Stimulated activated CD4-positive, alpha-beta T cell treated with anti-CD3 and anti-CD28 coated beads, Interleukin-4, amount 100 ng/mL, for 48 hours (primary cell): ENCODE measurements around the gene MOCOS.

Experiments
- DNase-seq, 2 donors: peaks; one replicate each; pipeline ENCODE4 v3.0.0-alpha.2; 2020; ENCODE audit warnings: low read depth in 2 of 2

The MOCOS gene

GRCh38 chr18:36177913-36178312 is 9.4 kb upstream of the MOCOS start:
- no peak for DNase-seq

DNA sequence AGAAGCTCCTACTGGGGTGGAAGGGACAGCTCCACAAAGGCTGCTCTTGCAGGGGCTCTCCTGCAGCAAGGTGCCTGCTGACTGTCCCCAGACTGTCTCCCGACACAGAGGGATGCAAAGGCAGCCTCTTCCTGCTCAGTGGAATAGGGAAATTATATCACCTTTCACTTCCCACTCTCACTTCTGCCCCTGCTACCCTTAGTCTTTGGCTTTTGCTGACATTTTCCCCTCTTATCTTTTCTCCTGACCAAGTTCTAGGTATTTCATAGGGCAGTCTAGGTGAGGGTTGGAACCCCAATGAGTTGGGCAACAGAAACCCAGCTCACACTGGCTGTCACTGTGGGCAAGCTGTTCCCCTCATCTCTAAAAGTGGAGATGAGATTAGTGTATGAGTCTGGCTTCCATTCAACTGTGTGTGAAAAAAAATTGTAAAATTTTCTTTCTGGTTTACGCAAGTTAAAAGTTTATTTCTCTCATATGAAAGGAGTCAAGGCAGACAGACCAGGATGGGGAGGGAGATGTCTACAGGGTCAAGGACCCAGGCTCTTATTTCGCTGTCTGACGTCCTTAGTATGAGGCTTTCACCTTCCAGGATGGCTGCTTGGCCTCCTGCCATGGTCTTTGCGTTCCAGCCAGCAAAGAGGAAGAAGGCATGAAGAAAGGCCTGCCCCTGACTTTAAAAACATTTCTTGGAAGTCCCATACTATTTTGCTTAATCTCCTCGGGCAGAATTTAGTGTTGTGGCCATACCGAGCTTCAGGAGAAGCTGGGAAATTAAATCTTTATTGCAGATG is 7.5 kb upstream of the MOCOS start:
- DNase-seq = no peak

DNA sequence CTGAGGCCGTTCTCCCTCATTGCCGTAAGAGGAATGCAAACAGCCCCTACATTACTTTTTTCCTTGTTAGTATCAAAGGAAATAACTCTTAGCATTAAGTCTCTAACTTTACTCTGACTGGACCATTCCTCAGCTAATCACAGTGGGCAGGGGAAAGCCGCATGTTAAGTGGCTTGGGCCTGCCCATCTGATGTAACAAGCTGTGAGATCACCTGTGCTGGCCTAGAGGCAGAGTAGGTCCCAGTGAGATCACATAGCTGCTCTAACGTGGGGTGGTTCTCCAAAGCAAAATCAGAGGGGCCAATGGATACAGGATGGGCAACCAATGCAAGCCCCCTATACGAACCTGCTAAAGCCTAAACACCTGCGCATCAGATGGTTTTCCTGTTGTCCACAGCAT is 5.9 kb upstream of the MOCOS start:
- DNase-seq = no peak

GRCh38 chr18:36181898-36182506 is 5.3 kb upstream of the MOCOS start:
- no peak for DNase-seq

DNA sequence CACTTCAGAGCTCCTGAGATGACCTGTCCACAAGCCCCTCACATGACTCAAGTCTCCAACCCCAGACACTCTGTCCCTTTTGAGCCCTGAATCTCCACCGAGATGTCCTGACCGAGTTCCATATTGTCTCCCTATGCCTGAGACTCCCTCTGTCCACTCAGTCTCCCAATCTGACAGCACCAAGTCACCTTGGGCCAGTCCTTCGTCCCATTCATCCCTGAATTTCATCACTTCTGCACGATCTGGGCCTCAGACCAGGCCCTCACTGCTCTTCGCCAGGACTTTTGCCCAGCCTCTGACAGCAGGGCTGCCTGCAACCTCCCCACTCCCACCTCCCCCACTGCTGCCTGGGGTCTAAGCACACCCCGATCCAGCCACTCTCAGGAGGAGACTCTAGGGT is 4.3 kb upstream of the MOCOS start:
- no peak for DNase-seq

- DNase-seq = no peak
These were observed 3.3 kb upstream of the MOCOS start for GRCh38 chr18:36183987-36184386.

GRCh38 chr18:36185157-36185556 is 2.1 kb upstream of the MOCOS start:
- no peak for DNase-seq

- no peak for DNase-seq
These were observed 1.3 kb upstream of the MOCOS start for GRCh38 chr18:36185901-36186460.

DNA sequence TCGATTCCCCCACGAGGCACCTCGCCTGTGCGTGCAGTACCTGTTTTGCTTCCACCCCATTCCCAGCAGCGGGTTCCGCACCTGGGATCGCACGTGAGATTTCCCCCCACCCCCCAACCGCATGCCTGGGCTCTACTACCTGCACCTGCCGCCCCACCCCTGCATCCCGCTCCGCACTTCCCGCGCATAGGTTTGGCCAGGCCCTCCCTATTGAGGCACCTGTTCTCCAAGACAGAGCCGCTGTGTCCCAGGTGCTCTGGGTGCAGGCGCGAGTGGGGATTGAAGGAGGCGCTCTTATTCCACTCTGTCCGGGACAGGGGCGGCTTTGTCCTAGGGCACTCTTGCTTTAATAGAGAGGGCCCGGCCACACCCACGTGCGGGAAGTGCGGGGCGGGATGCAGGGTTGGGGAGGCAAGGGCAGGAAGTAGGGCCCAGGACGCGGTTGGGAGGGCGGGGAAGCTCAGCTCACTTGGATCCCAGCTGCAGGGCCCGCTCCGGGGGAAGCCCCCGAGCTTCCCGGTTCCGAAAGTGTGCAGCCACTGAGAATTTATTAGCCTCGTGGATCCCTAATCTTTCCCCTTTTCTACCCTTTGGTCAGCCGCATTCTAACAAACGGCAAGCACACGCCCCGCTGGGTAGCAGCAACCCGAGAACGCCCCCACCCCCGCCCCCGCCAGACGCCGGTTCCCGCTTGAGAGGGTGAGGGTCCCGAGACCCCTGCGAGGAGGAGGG is 670 bp upstream of the MOCOS start:
- peak in 1 of 2 donors; percentile 7 for DNase-seq

GRCh38 chr18:36187826-36188721 is 777 bp downstream of the MOCOS start:
- DNase-seq = no peak

- DNase-seq = no peak
These were observed 1.6 kb downstream of the MOCOS start for GRCh38 chr18:36188916-36189315.

- no peak for DNase-seq
These were observed 2.2 kb downstream of the MOCOS start for GRCh38 chr18:36189486-36189885.

DNA sequence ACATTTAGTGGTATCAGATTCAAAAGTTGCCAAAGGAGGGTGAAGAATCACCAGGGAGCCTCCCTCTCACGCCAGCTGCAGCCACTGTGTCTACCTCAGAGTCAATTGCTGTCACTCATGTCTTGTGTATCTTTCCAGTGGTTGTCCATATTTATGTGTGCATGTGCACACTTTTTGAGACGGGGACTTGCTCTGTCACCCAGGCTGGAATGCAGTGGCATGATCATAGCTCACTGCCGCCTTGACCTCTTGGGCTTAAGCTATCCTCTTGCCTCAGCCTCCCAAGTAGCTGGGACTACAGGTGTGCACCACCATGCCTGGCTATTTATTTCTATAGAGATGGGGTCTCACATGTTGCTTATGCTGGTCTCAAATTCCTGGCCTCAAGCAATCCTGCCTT is 4.0 kb downstream of the MOCOS start:
- no peak for DNase-seq

GRCh38 chr18:36191711-36192110 is 4.4 kb downstream of the MOCOS start:
- DNase-seq = no peak

DNA sequence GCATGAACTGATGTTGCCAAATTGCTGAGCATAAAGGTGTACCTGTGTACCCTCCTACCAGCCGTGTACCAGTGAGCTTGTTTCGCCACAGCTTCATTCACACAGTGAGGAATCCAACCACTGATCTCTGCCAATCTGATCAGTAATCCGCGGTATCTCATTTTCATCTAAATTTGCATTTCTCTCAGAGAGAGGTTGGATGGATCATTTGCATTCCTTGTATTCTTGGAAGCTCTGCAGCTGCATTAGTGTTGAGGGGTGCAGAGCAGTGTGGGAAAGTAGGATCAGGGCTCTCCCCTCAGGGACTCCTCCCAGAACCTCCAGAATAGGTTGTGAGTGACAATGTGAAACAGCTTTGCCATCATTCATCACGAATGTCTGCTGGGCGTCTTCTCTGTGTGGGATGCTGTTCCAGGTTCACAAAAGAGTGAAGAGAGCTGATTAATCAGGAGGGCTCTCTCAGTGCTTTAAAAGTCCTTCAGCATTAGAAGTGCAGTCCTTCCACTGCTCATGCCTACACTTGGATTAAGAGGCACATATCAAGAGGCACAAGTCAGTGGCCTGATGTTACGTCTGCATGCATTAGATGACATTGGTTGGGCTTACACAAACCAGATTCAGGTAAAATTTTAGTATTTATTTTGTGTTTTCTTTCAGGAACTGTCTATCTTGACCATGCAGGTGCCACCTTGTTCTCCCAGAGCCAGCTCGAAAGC is 7.5 kb downstream of the MOCOS start:
- DNase-seq = no peak

DNA sequence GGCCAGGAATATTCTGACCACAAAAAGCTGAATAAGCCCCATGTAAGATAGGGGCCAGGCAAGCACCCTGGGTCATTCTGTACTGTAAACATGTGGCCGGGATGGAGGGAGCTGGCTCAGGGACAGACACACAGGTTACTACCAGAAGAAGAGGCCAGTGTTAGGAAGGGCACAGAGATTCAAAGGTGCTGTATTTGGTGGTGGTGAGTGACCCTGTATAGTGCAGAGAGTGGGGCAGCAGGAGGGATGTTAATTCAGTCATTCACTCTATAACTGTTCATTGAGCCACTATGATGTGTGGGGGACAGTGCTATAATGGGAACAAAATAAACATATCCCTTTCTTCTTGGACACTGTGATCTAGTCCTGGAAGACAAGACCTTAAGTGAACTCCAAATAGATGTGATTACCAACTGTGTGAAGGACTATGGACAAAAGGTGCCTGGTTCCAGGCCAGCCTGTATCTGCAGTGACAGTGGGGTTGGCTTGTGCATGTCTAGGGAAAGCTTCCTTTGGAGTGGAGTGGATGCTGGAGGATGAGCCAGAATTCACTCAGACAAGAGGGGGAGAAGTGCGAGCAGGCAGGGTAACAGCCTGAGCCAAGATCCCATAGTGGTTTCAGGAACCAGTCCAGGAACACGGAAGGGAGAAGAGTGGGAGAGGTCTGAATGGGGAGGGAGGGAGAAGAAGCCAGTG is 8.3 kb downstream of the MOCOS start:
- DNase-seq = no peak

DNA sequence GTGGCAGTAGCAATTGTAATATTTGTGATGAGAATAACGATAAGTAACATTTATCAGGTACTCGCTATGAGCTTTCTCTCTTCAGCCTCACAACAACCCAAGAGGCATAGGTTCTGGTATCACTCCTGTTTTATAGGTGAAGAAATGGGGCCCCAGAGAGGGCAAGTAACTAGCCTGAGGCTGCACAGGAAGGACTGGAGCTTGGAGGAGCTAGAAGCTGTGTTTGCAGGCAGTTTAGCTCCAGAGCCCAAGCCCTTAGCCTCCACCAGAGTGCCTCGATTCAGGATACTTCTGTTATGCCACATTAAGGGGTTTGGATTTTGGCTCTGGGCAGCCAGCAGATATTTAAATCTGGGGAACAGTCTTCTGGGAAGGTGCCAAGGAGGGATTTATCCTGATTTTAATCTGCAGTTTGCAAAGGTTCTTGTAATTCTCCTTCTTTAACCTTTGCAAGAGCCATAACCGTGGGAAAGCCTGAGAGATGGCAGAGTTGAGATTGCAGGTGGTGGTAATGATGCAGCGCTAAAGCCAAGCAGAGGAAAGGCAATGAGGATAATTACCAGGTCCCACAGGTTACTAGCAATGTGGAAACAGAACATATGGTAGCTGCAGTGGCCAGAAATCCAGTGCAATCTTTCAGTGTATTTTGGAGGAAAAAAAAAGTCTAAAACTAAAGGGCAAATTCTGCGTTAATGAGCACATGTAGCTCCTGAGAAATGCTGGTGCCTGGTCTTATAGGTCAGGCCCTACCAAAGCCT is 9.1 kb downstream of the MOCOS start:
- DNase-seq = no peak

- DNase-seq = no peak
These were observed 10.3 kb downstream of the MOCOS start for GRCh38 chr18:36197511-36198166.

DNA sequence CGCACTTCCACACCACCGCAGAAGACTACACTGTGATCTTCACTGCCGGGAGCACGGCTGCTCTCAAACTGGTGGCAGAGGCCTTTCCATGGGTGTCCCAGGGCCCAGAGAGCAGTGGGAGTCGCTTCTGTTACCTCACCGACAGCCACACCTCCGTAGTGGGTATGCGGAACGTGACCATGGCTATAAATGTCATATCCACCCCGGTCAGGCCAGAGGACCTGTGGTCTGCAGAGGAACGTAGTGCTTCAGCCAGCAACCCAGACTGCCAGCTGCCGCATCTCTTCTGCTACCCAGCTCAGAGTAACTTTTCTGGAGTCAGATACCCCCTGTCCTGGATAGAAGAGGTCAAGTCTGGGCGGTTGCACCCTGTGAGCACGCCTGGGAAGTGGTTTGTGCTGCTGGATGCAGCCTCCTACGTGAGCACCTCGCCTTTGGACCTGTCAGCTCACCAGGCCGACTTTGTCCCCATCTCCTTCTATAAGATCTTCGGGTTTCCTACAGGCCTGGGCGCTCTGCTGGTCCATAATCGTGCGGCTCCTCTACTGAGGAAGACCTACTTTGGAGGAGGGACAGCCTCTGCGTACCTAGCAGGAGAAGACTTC is 12.5 kb downstream of the MOCOS start:
- no peak for DNase-seq
